NCI-H2196 (cell line): ENCODE results near the gene EHBP1L1.

Experiments used
- DNase-seq: peaks from one replicate; lab custom pipeline; 2025; ENCODE audit not compliant: unreplicated experiment; lab: John Stamatoyannopoulos, UW

EHBP1L1 gene

DNA sequence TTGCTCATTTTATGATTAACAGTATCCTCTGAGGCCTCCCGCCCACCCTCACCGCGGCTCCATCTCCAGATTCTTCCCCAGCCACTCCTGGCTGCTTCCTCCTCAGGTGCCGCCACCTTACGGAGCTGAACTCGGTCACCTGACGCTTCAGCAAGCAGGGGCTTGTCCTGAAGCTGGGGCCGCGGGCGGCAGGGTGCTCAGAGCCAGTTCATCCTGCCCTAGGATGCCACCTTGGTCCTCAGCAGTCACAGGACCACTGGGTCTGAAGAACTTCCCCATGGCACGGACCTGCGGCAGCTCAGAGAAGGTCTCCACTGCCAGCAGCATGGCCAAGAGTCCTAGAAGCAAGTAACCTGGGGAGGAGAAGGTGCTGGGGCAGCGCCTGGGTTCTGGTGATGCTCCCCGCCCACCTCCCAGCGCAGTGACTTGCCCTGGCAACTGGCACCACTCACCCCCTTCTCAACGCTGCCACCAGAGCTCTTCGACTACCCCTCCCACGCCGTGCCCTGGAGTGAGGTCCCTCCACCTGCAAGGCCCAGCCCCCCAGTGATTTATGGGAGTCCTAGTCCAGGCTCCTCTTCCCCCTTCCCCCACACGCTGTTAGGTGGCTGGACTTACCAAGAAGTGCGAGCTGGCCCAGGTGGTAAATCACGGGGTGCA lies 17.1 kb downstream of the EHBP1L1 start:
- DNase-seq: no peak

- DNase-seq: no peak
These were observed 17.9 kb downstream of the EHBP1L1 start for GRCh38 chr11:65593518-65594414.

- DNase-seq: no peak
These were observed 19.3 kb downstream of the EHBP1L1 start for GRCh38 chr11:65595131-65595530.

DNA sequence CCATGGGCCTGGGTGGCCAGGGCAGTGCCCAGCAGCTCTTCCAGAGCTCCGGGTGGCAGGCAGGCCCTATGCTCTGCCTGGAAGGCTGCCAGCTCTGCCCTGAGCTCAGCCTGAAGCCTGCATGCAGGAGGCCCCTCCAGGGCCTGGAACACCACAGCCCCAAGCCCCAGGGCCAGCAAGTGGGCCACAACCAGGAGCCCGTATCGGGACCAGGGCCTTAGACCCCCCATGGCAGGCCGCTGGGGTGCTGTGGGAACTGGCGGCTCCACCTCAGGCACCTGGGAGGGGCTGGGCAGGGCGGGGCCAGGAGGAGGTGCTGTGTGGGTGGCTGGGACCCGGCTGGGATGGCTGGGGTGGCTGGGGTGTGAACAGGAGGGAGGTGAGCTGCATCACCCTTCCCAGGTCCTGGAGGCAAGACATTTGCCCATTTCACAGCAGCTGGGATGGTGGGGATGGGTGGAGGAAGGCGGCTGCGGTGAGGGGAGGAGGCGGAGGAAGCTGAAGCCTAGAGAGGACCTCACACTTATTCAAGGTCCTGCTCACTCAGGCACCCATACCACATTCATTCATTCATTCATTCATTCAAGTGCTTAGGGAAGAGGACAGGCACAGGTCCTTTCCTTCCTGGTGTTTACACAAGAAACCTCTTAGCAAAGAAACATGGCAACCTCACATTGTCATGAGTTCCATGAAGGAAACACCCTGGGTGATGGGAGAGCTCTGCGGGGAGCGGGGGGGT lies 19.9 kb downstream of the EHBP1L1 start, which contains the start of gene KCNK7:
TSS of gene KCNK7 (minus strand) at position 258 of the 739 bp plus-strand sequence. CDS start at position 230, 28 bp downstream.
- DNase-seq: no peak

GRCh38 chr11:65596520-65596919 lies 20.7 kb downstream of the EHBP1L1 start:
- no peak for DNase-seq

- no peak for DNase-seq
These were observed 22.4 kb downstream of the EHBP1L1 start for GRCh38 chr11:65598258-65598699.

DNA sequence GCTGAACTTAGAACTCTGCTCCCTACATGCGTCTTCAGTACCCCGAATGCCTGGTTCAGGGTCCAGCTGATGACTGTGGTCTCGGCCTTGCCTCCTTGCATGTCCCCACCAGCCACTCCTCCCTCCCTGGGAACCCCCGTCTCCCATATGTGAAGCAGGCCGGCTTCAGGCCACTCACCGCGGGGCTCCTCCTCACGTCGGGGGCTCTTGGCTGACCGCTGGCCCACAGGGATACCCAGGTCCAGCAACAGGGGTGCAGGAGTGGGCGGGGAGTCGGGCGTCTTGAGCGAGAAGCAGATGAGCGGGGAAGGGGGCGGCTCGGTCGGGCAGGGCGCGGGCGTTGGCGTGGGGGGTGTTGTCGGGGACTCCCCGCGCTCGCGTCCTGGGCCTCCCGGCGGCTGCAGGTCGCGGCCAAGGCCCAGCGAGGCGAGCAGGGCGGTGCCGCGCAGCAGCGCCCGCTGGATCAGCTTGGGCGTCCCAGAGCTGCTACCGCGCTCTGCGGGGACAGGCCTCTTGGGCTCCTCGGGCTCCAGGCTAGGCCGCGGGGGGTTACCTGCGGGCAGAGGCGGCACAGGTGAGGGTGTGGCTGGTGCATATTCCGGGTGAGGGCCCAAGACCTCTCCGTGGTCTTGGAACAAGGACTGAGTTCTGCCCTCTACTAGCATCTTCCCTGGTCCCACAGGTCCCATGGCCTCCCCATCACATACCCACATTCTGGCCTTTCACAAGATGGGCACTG lies 23.5 kb downstream of the EHBP1L1 start:
- DNase-seq: no peak

- no peak for DNase-seq
These were observed 24.0 kb downstream of the EHBP1L1 start for GRCh38 chr11:65599955-65600246.

- DNase-seq: no peak
These were observed 28.4 kb downstream of the EHBP1L1 start for GRCh38 chr11:65604258-65604657.

- DNase-seq: peak; percentile 98
These were observed 31.2 kb downstream of the EHBP1L1 start for GRCh38 chr11:65606876-65607613.

- no peak for DNase-seq
These were observed 32.0 kb downstream of the EHBP1L1 start for GRCh38 chr11:65607614-65608426.

DNA sequence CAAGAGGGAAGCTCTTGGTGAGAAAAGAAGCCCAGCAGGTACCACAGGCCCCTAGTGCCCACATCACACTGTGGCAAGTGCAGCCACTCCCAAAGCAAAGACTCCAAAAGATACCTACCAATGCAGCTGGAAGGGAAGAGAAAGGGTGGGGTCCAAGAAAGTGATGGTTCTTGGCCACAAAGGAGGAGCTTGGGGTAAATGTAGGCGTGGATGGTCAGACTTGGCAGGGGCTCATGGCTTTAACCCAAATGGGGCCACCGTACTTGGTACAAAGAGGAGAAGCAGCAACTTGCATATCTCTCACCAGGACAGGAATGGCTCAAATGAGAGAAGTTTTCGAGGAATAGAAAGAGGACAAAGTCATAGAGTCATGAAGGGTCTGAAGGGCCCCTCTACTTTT lies 33.4 kb downstream of the EHBP1L1 start:
- DNase-seq: no peak

DNA sequence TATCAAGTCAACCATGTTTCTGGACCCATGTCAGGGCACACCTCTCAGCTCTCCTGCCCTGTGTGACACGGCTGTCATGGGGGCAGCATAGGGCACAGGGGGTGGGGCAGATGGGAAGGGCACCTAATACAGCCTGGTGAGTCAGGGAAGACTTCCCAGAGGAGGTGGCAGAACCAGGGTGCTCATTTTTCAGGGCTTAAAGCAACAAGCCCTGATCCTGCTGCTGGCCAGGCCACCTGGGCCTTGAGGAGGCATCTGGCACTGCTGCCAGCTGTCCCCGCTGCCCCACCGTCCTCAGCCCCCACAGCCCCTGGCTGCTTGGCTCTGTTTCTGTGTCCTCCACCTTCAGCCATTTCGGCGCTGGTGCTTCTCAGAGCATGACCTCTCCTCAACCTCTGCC lies 33.8 kb downstream of the EHBP1L1 start:
- DNase-seq: no peak

GRCh38 chr11:65610404-65610803 lies 34.6 kb downstream of the EHBP1L1 start:
- DNase-seq: no peak

GRCh38 chr11:65611028-65611757 lies 35.3 kb downstream of the EHBP1L1 start:
- DNase-seq: no peak

GRCh38 chr11:65611758-65612603 lies 36.1 kb downstream of the EHBP1L1 start:
- no peak for DNase-seq

- DNase-seq: no peak
These were observed 36.8 kb downstream of the EHBP1L1 start for GRCh38 chr11:65612691-65613090.
